Esophagus muscularis mucosa (tissue), 4 donors: Measurements from ENCODE around the gene IL17B. TPM values are rescaled to one million over a fixed set of nuclear protein-coding genes. Genes with fewer than 3 reads are reported as not detected.

Experiments
- DNase-seq: peaks from one replicate; pipeline ENCODE4 v3.0.0-alpha.2; 2017; ENCODE audit errors: extremely low spot score
- H3K27ac ChIP-seq, 4 donors: fragments of 200-600 bp; sonication (generic); replicated peaks in 1 of 4; 1 replicate in 3 of 4; 2 replicates in 1 of 4; pipeline ENCODE4 v1.5.1; 2016 to 2019; ENCODE audit warnings: mild to moderate bottlenecking in 1 of 4
- H3K27me3 ChIP-seq, 4 donors: fragments of 200-600 bp; sonication (generic); one replicate each; pipeline versions ENCODE4 v1.5.1 to v1.6.0; 2016 to 2019
- H3K36me3 ChIP-seq, 4 donors: fragments of 200-600 bp; sonication (generic); one replicate each; pipeline ENCODE4 v1.5.1; 2016 to 2019
- H3K4me1 ChIP-seq, 4 donors: fragments of 200-600 bp; sonication (generic); one replicate each; pipeline ENCODE4 v1.5.1; 2016 to 2019
- H3K4me3 ChIP-seq, 4 donors: fragments of 200-600 bp; sonication (generic); 1 replicate in 2 of 4; 2 replicates in 2 of 4; pipeline ENCODE4 v1.5.1; 2016 to 2019; ENCODE audit warnings: mild to moderate bottlenecking in 4 of 4, moderate library complexity in 1 of 4
- H3K9me3 ChIP-seq, 4 donors: fragments of 200-600 bp; sonication (generic); 1 replicate in 3 of 4; 2 replicates in 1 of 4; pipeline ENCODE4 v1.5.1; 2016 to 2019
- EP300 ChIP-seq: sonication (generic); formaldehyde crosslinking; IDR thresholded peaks from one replicate; pipeline ENCODE4 v1.6.1; 2017; ENCODE audit warnings: antibody characterized with exemption
- POLR2A ChIP-seq: fragments of 450-650 bp; IDR thresholded peaks from one replicate; pipeline ENCODE4 v1.6.1; 2017; ENCODE audit warnings: antibody characterized with exemption, moderate library complexity, mild to moderate bottlenecking, low read depth
- POLR2AphosphoS5 ChIP-seq, 2 donors: sonication (generic); formaldehyde crosslinking; IDR thresholded peaks; one replicate each; pipeline ENCODE4 v1.6.1; 2017; ENCODE audit warnings: antibody characterized with exemption in 2 of 2
- WGBS: methylation state at CpG from one replicate; pipeline ENCODE4 v1.1.5; 2018; 5-methylcytosine and 5-hydroxymethylcytosine counted together
- intact Hi-C: fragments of 100-400 bp; cut with DNase I; formaldehyde crosslinking; loops from one replicate; pipeline ENCODE4 v1.15.1; 2023
- total RNA-seq, 4 donors: library from RNA; depleted of rRNA; stranded (reverse); fragments of >200 nt; gene quantifications; one replicate each; pipeline versions ENCODE4 v1.1.0 to v1.2.1, GENCODE V29; 2016
- TF ChIP-seq, protein P1 (sequence below), 3 experiments: fragments of 200-600 bp in 2 of 3; fragments of 450-650 bp in 1 of 3; sonication (generic) in 2 of 3; IDR thresholded peaks; one replicate each; pipeline ENCODE4 v1.5.1; 2017 to 2019; ENCODE audit warnings: antibody characterized with exemption in 3 of 3, mild to moderate bottlenecking in 2 of 3, moderate library complexity in 1 of 3

Gene IL17B
- total RNA-seq, 4 donors from 2014 or later: 2.5 to 20.3 (median 8.0) TPM

DNA sequence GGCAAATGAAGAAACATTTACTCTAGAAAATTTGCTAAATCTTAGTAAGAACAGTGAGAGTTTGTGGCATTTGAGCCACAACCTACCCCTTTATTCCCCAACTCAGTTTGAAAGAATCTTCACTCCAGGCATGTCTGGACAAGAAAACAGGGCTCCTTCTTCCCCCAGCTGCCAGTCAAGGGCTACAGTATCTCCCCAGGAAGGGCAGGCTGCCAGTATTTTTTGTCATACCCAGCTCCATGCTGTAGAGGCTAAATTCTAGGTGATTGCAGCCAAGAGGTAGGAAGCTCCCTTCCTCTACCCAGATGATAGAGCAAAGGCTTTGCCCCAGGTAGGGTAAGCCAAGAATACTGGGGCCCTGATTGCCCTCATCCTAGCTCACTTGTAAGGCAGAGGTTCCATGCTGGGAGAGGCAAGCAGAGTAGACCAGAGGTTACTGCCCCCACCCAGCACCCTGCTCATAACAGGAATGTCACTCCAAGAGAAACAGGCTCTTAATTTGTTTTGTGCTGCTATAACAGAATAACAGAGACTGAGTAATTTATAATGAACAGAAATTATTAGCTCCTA, 53.8 kb downstream of the IL17B start:
- peaks cover 0 to 80% (median 14%) of the 10 kb centered on the region in 4 donors for H3K36me3 ChIP-seq

DNA sequence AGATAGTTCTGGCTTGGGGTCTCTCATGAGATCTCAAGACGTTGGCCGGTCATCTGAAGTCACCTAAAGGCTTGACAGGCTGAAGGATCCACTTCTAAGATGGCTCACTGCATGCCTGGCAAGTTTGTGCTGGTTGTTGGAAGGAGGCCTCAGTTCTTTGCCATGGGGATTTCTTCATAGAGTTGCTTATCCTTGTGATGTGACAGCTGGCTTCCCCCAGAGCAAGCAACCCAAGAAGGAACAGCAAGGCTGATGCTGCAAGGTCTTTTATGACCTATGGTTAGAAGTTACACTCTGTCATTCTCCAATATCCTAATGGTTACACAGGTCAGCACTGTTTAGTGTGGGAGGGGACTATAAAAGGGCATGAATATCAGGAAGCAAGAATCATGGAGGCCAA, 54.5 kb downstream of the IL17B start:
- no peaks in the 10 kb centered on the region for H3K27me3 ChIP-seq
- TF ChIP-seq POLR2A: no peak
- no peak for TF ChIP-seq POLR2AphosphoS5 (IDR thresholded peaks at IDR 0.05)
- TF ChIP-seq, protein P1, sequence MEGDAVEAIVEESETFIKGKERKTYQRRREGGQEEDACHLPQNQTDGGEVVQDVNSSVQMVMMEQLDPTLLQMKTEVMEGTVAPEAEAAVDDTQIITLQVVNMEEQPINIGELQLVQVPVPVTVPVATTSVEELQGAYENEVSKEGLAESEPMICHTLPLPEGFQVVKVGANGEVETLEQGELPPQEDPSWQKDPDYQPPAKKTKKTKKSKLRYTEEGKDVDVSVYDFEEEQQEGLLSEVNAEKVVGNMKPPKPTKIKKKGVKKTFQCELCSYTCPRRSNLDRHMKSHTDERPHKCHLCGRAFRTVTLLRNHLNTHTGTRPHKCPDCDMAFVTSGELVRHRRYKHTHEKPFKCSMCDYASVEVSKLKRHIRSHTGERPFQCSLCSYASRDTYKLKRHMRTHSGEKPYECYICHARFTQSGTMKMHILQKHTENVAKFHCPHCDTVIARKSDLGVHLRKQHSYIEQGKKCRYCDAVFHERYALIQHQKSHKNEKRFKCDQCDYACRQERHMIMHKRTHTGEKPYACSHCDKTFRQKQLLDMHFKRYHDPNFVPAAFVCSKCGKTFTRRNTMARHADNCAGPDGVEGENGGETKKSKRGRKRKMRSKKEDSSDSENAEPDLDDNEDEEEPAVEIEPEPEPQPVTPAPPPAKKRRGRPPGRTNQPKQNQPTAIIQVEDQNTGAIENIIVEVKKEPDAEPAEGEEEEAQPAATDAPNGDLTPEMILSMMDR (IDR thresholded peaks at IDR 0.05): no peak
- TF ChIP-seq EP300: no peak
- peaks cover 14 to 32% (median 19%) of the 10 kb centered on the region in 4 donors for H3K4me1 ChIP-seq
- H3K9me3 ChIP-seq: no peaks in the 10 kb centered on the region
- H3K4me3 ChIP-seq: no peak overlapping the region
- 91% methylated on average over 2 of the region's 2 CpGs for WGBS
- H3K36me3 ChIP-seq: peaks cover 0 to 80% (median 12%) of the 10 kb centered on the region in 4 donors
- no peak overlapping the region for H3K27ac ChIP-seq
- no peak for DNase-seq
- intact Hi-C loops: no loop called here

More for the DNA sequence above, 53.8 kb downstream of the IL17B start:
- Histone ChIP-seq H3K4me1 (peaks cover 12 to 26% (median 16%) of the 10 kb centered on the region in 4 donors), H3K4me3 (no peak overlapping the region), H3K27ac (no peak overlapping the region), H3K27me3 (no peaks in the 10 kb centered on the region), H3K9me3 (no peaks in the 10 kb centered on the region)
- intact Hi-C loops: no loop called here
- no peak for DNase-seq
- TF ChIP-seq POLR2A (no peak), POLR2AphosphoS5 (IDR thresholded peaks at IDR 0.05) (no peak), EP300 (no peak)
- TF ChIP-seq, protein P1 (IDR thresholded peaks at IDR 0.05): no peak

Other genes starting within 250 kb of the IL17B start
- 10 to 100 TPM; 40.9 to 64.5 (median 45.8) TPM for gene ABLIM3, start 237.8 kb downstream of the IL17B start, total RNA-seq
- gene AFAP1L1, start 107.4 kb downstream of the IL17B start, total RNA-seq: 10 to 100 TPM in 3 of 4 donors, 1 to 10 TPM in 1; 10.0 to 23.8 (median 16.6) TPM
- 10 to 100 TPM in 1 of 4 donors, 1 to 10 TPM in 3; 7.8 to 14.9 (median 8.7) TPM for gene GRPEL2, start 33.8 kb downstream of the IL17B start, total RNA-seq
- 1 to 10 TPM; 4.0 to 5.8 (median 4.7) TPM for gene PCYOX1L, start 21.2 kb downstream of the IL17B start, total RNA-seq
- gene CSNK1A1, start 172.1 kb upstream of the IL17B start, total RNA-seq: 100 to 1,000 TPM; 283 to 347 (median 336) TPM
- 10 to 100 TPM; 11.9 to 22.0 (median 19.5) TPM for gene ARHGEF37, start 202.2 kb upstream of the IL17B start, total RNA-seq